H1 (cell line): Measurements from ENCODE around the gene VPS13D. TPM values are rescaled to one million over a fixed set of nuclear protein-coding genes. Genes with fewer than 3 reads are reported as not detected.

ENCODE experiments used
- CTCF ChIA-PET: fragments of 300-600 bp; sonication (Branson Sonifier 250); formaldehyde crosslinking; loops from one replicate; lab custom pipeline; 2021; ENCODE audit not compliant: partially characterized antibody; lab: Charles Lee
- POLR2A ChIA-PET: fragments of 300-600 bp; sonication (Branson Sonifier 250); formaldehyde crosslinking; loops from one replicate; lab custom pipeline; 2021; ENCODE audit warnings: inconsistent platforms; ENCODE audit not compliant: partially characterized antibody; lab: Charles Lee
- DNase-seq, 2 experiments: peaks; one replicate each; pipeline versions ENCODE4 v3.0.0 to v3.0.0-alpha.2; 2010 to 2022; ENCODE audit warnings: low spot score in 2 of 2, low read depth in 1 of 2, mixed read lengths in 1 of 2
- FAIRE-seq: peaks from 2 replicates; lab custom pipeline; 2011; peaks lifted over from hg19 to GRCh38; lab: Jason Lieb, UNC
- H2AFZ ChIP-seq: 2 replicates; pipeline ENCODE4 v1.8.1; 2012; ENCODE audit warnings: low read length, inconsistent platforms
- H2AK5ac ChIP-seq: 2 replicates; pipeline ENCODE4 v1.6.1; 2013; ENCODE audit warnings: low read depth, low read length
- H2BK120ac ChIP-seq: replicated peaks from 2 replicates; pipeline ENCODE3; 2013; ENCODE audit warnings: low read depth, low read length, inconsistent platforms
- H2BK12ac ChIP-seq: 2 replicates; pipeline ENCODE4 v1.6.1; 2013; ENCODE audit warnings: low read depth, low read length
- H2BK15ac ChIP-seq: 2 replicates; pipeline ENCODE4 v1.6.1; 2013; ENCODE audit warnings: low read length
- H2BK20ac ChIP-seq: 2 replicates; pipeline ENCODE4 v1.6.1; 2013; ENCODE audit warnings: low read length
- H2BK5ac ChIP-seq: 2 replicates; pipeline ENCODE4 v1.6.1; 2013; ENCODE audit warnings: low read depth, low read length
- H3K14ac ChIP-seq: 2 replicates; pipeline ENCODE4 v1.6.1; 2013; ENCODE audit warnings: inconsistent platforms; ENCODE audit not compliant: insufficient read length
- H3K18ac ChIP-seq: 2 replicates; pipeline ENCODE4 v1.6.1; 2013; ENCODE audit warnings: low read length; ENCODE audit errors: extremely low read depth
- H3K23ac ChIP-seq: 2 replicates; pipeline ENCODE4 v1.6.1; 2013; ENCODE audit warnings: inconsistent platforms; ENCODE audit not compliant: insufficient read length
- H3K23me2 ChIP-seq: 2 replicates; pipeline ENCODE4 v1.6.1; 2013; ENCODE audit warnings: low read depth, low read length
- H3K27ac ChIP-seq: 2 replicates; pipeline ENCODE4 v1.6.1; 2011; ENCODE audit warnings: low read depth, low read length, inconsistent platforms
- H3K27me3 ChIP-seq, 4 experiments: replicated peaks in 1 of 4; 1 replicate in 1 of 4; 2 replicates in 3 of 4; pipeline versions ENCODE4 v1.6.1 to v1.8.1; 2011 to 2013; ENCODE audit warnings: low read length in 3 of 4, mild to moderate bottlenecking in 3 of 4, inconsistent platforms in 2 of 4, mixed read lengths in 2 of 4, moderate library complexity in 1 of 4; ENCODE audit not compliant: control insufficient read depth in 3 of 4, insufficient read depth in 3 of 4; ENCODE audit errors: extremely low read depth in 1 of 4
- H3K36me3 ChIP-seq, 4 experiments: 2 replicates each; pipeline versions ENCODE4 v1.6.1 to v1.8.1; 2011 to 2013; ENCODE audit warnings: mild to moderate bottlenecking in 4 of 4, low read length in 3 of 4, moderate library complexity in 2 of 4, control low read depth in 1 of 4, inconsistent platforms in 1 of 4; ENCODE audit not compliant: insufficient read depth in 4 of 4, control insufficient read depth in 2 of 4
- H3K4ac ChIP-seq: replicated peaks from 2 replicates; pipeline ENCODE3; 2013; ENCODE audit warnings: low read length, low read depth, mixed read lengths, inconsistent platforms; ENCODE audit not compliant: insufficient read length
- H3K4me1 ChIP-seq, 4 experiments: replicated peaks in 1 of 4; 1 replicate in 1 of 4; 2 replicates in 3 of 4; pipeline versions ENCODE4 v1.6.1 to v1.8.1; 2011 to 2013; ENCODE audit warnings: low read length in 3 of 4, inconsistent platforms in 2 of 4, mixed read lengths in 1 of 4; ENCODE audit not compliant: insufficient read depth in 4 of 4, control insufficient read depth in 3 of 4
- H3K4me2 ChIP-seq, 2 experiments: 2 replicates each; pipeline versions ENCODE4 v1.6.1 to v1.8.1; 2011 to 2013; ENCODE audit warnings: low read depth in 2 of 2, low read length in 2 of 2, control low read depth in 1 of 2, inconsistent platforms in 1 of 2, mild to moderate bottlenecking in 1 of 2; ENCODE audit not compliant: insufficient read depth in 1 of 2
- H3K4me3 ChIP-seq, 4 experiments: fragments of 200-600, 300-600 bp in 1 of 4; sonication (generic), shearing (Covaris generic), sonication (Bioruptor Twin) in 1 of 4; 2 replicates each; pipeline versions ENCODE4 v1.5.1 to v1.8.1; 2011 to 2016; ENCODE audit warnings: low read length in 4 of 4, low read depth in 3 of 4, control low read depth in 2 of 4, inconsistent platforms in 2 of 4, mild to moderate bottlenecking in 2 of 4, mixed read lengths in 1 of 4, moderate library complexity in 1 of 4; ENCODE audit not compliant: insufficient read depth in 2 of 4; ENCODE audit errors: extremely low read depth in 1 of 4
- H3K56ac ChIP-seq: replicated peaks from 2 replicates; pipeline ENCODE3; 2013; ENCODE audit warnings: low read depth, mild to moderate bottlenecking, mixed read lengths, low read length, inconsistent platforms; ENCODE audit not compliant: insufficient read length
- H3K79me1 ChIP-seq: 2 replicates; pipeline ENCODE4 v1.6.1; 2013; ENCODE audit warnings: low read depth, low read length, control low read depth
- H3K79me2 ChIP-seq, 2 experiments: 2 replicates each; pipeline versions ENCODE4 v1.6.1 to v1.8.1; 2012 to 2013; ENCODE audit warnings: low read length in 2 of 2, mild to moderate bottlenecking in 2 of 2, inconsistent platforms in 1 of 2; ENCODE audit not compliant: insufficient read depth in 2 of 2, control insufficient read depth in 1 of 2
- H3K9ac ChIP-seq, 4 experiments: replicated peaks in 1 of 4; 1 replicate in 1 of 4; 2 replicates in 3 of 4; pipeline versions ENCODE4 v1.6.1 to v1.8.1; 2011 to 2013; ENCODE audit warnings: low read depth in 3 of 4, low read length in 3 of 4, control low read depth in 2 of 4, mild to moderate bottlenecking in 2 of 4, moderate library complexity in 2 of 4, inconsistent platforms in 1 of 4; ENCODE audit errors: extremely low read depth in 1 of 4
- H3K9me3 ChIP-seq, 2 experiments: 2 replicates each; pipeline versions ENCODE4 v1.6.1 to v1.8.1; 2012 to 2013; ENCODE audit warnings: mild to moderate bottlenecking in 2 of 2, moderate library complexity in 2 of 2, control low read depth in 1 of 2, inconsistent platforms in 1 of 2, low read depth in 1 of 2, low read length in 1 of 2, mixed read lengths in 1 of 2; ENCODE audit not compliant: insufficient read depth in 2 of 2
- H4K20me1 ChIP-seq, 2 experiments: replicated peaks in 1 of 2; 2 replicates each; pipeline versions ENCODE3 to v1.8.1; 2011 to 2013; ENCODE audit warnings: inconsistent platforms in 2 of 2, low read length in 2 of 2, mild to moderate bottlenecking in 1 of 2; ENCODE audit not compliant: insufficient read depth in 2 of 2, control insufficient read depth in 1 of 2
- H4K5ac ChIP-seq: 2 replicates; pipeline ENCODE4 v1.6.1; 2013; ENCODE audit warnings: low read length, low read depth, mixed read lengths, inconsistent platforms; ENCODE audit not compliant: insufficient read length
- H4K8ac ChIP-seq: 2 replicates; pipeline ENCODE4 v1.8.0; 2013; ENCODE audit warnings: mild to moderate bottlenecking, moderate library complexity, low read length, inconsistent platforms; ENCODE audit not compliant: insufficient read depth; ENCODE audit errors: extremely low read depth
- H4K91ac ChIP-seq: replicated peaks from 2 replicates; pipeline ENCODE3; 2013; ENCODE audit warnings: low read length, mixed read lengths, inconsistent platforms; ENCODE audit not compliant: insufficient read length
- GTF2F1 ChIP-seq: IDR thresholded peaks from 2 replicates; pipeline ENCODE4 v1.6.1; 2012; ENCODE audit warnings: low read depth, low read length, improper control_type of control experiment, borderline replicate concordance
- RAD21 ChIP-seq, 2 experiments: IDR thresholded peaks in 1 of 2; conservative IDR thresholded peaks in 1 of 2; 2 replicates each; pipeline ENCODE4 v1.6.1; 2011; ENCODE audit warnings: low read depth in 2 of 2, low read length in 2 of 2, improper control_type of control experiment in 1 of 2, inconsistent platforms in 1 of 2, mild to moderate bottlenecking in 1 of 2, moderate library complexity in 1 of 2
- WGBS, 2 experiments: shearing (Covaris generic) in 1 of 2; methylation state at CpG; one replicate each; pipeline versions ENCODE4 v1.1.6 to v1.1.7; 2013 to 2015; ENCODE audit warnings: low lambda C conversion rate in 2 of 2, mixed read lengths in 2 of 2, inconsistent platforms in 1 of 2, low coverage in 1 of 2, missing lambda C conversion rate in 1 of 2; ENCODE audit not compliant: insufficient replicate concordance in 2 of 2, insufficient coverage in 1 of 2, insufficient read length in 1 of 2; ENCODE audit errors: extremely low coverage in 1 of 2, missing lambda C conversion rate in 1 of 2; 5-methylcytosine and 5-hydroxymethylcytosine counted together
- polyA plus RNA-seq, 7 experiments: library from polyadenylated mRNA; depleted of rRNA in 3 of 7; stranded (reverse) in 5 of 7; unstranded in 2 of 7; fragments of >200 nt in 5 of 7; fragments of 200-250 nt in 2 of 7; gene quantifications; 1 replicate in 5 of 7; 2 replicates in 1 of 7; 4 replicates in 1 of 7; pipeline versions ENCODE4 v1.2.1 to v1.2.3, GENCODE V29; 2011 to 2013; ENCODE audit warnings: missing spikeins in 2 of 7, mixed read lengths in 2 of 7
- total RNA-seq: library from RNA; stranded (reverse); fragmentation: NEBNext Ultra II Directional; extraction: Animal tissue kit (Norgen Biotek cat#: 25700); gene quantifications from 2 replicates; pipeline ENCODE4 v1.2.1, GENCODE V29; 2021

VPS13D gene
- total and polyA plus RNA-seq, 2 of the 8 experiments (the other 6 are each of a cell fraction or from before 2014, with no cell fraction given), result 10.9 to 31.2 TPM

GRCh38 chr1:12407050-12407961 is 177.5 kb downstream of the VPS13D start:
- Histone ChIP-seq H2BK15ac (no peak overlapping the region), H3K9me3 (peaks cover 7 to 8% of the 10 kb centered on the region in 2 experiments; a peak in 2 of 4 replicates), H3K27me3 (no peaks in the 10 kb centered on the region), H2BK12ac (no peak overlapping the region), H4K91ac (no peak overlapping the region), H2AFZ (no peak overlapping the region), H2BK20ac (no peak overlapping the region), H3K23me2 (no peaks in the 10 kb centered on the region), H3K23ac (no peak overlapping the region), H3K56ac (no peak overlapping the region), H3K36me3 (peaks cover 2 to 28% (median 11%) of the 10 kb centered on the region in 4 experiments; a peak in 5 of 8 replicates), H3K4me2 (no peak overlapping the region), H3K4me1 (no peaks in the 10 kb centered on the region), H3K27ac (no peak overlapping the region), H4K5ac (no peak overlapping the region), H2BK120ac (no peak overlapping the region), H4K20me1 (no peaks in the 10 kb centered on the region), H4K8ac (no peak overlapping the region; the same call in 1 of the 2 replicates), H3K18ac (no peak overlapping the region), H3K79me2 (no peaks in the 10 kb centered on the region), H3K4ac (no peak overlapping the region), H2AK5ac (no peak overlapping the region), H2BK5ac (no peak overlapping the region), H3K79me1 (no peaks in the 10 kb centered on the region), H3K9ac (no peak overlapping the region), H3K14ac (no peak overlapping the region), H3K4me3 (no peak overlapping the region)
- WGBS, 2 experiments, result 80% methylated on average over 8 of the region's 8 CpGs; no CpG with 5 or more reads in 1 of the 2 experiments
- ChIA-PET CTCF (interaction anchor here (0.7 to 2.4 kb wide), 13 partner anchors 10 to 252 kb away, joined by 3 to 10 read pairs (median 4); no protein-coding TSS in a partner anchor), POLR2A (interaction anchor here (0.8 kb wide), 1 partner anchor 105 kb away, joined by 3 read pairs; no protein-coding TSS in a partner anchor)
- DNase-seq (no peak), FAIRE-seq (no peak)
- TF ChIP-seq RAD21 (IDR thresholded peaks at IDR 0.05 in 1 of 2, conservative IDR thresholded peaks at IDR 0.05 in 1 of 2; ENCODE audit: low read depth in 2 of 2, low read length in 2 of 2) (0 out of 4 replicates have a peak, but pooled peaks have one; percentile 20 to 24), GTF2F1 (no peak)
